ENCODE data around the gene OR2AK2. TPM values are rescaled to one million over a fixed set of nuclear protein-coding genes. Genes with fewer than 3 reads are reported as not detected.
A peak's percentile ranks its signal among the peaks of the same experiment; 100 is the strongest.
"Not testable (repeated sequence)": the region's sequence is repeated elsewhere in the genome, so short reads cannot be mapped to it uniquely, and the experiment has no call there.

OR2AK2 gene
- total RNA-seq, 1 experiment from 2014 or later = not detected

- intact Hi-C loops (cut with micrococcal nuclease; ENCODE audit: unreplicated experiment) = no loop called here
- Histone ChIP-seq H2AFZ (no peak overlapping the region), H3F3A (ENCODE audit: insufficient read depth, low read depth) (no peaks in the 10 kb centered on the region), H3K36me3 (ENCODE audit: low read depth) (no peaks in the 10 kb centered on the region), H3K9me2 (ENCODE audit: insufficient read depth) (no peaks in the 10 kb centered on the region), H3K4me2 (no peak overlapping the region), H3K4me3 (no peak overlapping the region), H4K20me1 (ENCODE audit: insufficient read depth) (no peaks in the 10 kb centered on the region), H3K79me2 (ENCODE audit: low read depth) (no peaks in the 10 kb centered on the region), H3K9me3 (ENCODE audit: insufficient read depth, low read depth) (no peaks in the 10 kb centered on the region), H3K27me3 (ENCODE audit: insufficient read depth, low read depth) (no peaks in the 10 kb centered on the region), H3K27ac (no peak overlapping the region), H3K4me1 (replicated peaks; ENCODE audit: insufficient read depth) (no peaks in the 10 kb centered on the region)
- BruUV-seq (replicated peaks) = no TSS peak
- ChIA-PET CTCF (no interaction called here), POLR2A (ENCODE audit: unreplicated experiment) (no interaction called here)
- DNase-seq = no peak
- TF ChIP-seq EZH2 (IDR thresholded peaks at IDR 0.05; ENCODE audit: low read depth) (no peak), CTCF (conservative IDR thresholded peaks at IDR 0.05) (no peak)
Measured at GRCh38 chr1:247936415-247936814, 28.6 kb upstream of the OR2AK2 start.

GRCh38 chr1:247936965-247937734, 27.9 kb upstream of the OR2AK2 start:
- CTCF ChIA-PET; H2AFZ ChIP-seq; H3K36me3 ChIP-seq (ENCODE audit: low read depth); H3K4me1 ChIP-seq (replicated peaks; ENCODE audit: insufficient read depth); H3K9me2 ChIP-seq (ENCODE audit: insufficient read depth); intact Hi-C loops (cut with micrococcal nuclease; ENCODE audit: unreplicated experiment); H3K9me3 ChIP-seq (ENCODE audit: insufficient read depth, low read depth); H3K27ac ChIP-seq; BruUV-seq (replicated peaks); H3K79me2 ChIP-seq (ENCODE audit: low read depth); H3K4me3 ChIP-seq; H3K4me2 ChIP-seq; POLR2A ChIA-PET (ENCODE audit: unreplicated experiment); H3K27me3 ChIP-seq (ENCODE audit: insufficient read depth, low read depth); H4K20me1 ChIP-seq (ENCODE audit: insufficient read depth); H3F3A ChIP-seq (ENCODE audit: insufficient read depth, low read depth): not testable (repeated sequence)
- TF ChIP-seq CTCF (conservative IDR thresholded peaks at IDR 0.05) = peak; percentile 47
- DNase-seq = peak in 1 of 2 experiments; percentile 9

GRCh38 chr1:247942624-247943023, 22.4 kb upstream of the OR2AK2 start:
- no TSS peak for BruUV-seq (replicated peaks)
- H2AFZ ChIP-seq = no peak overlapping the region

More at GRCh38 chr1:247942624-247943023, 22.4 kb upstream of the OR2AK2 start:
- Histone ChIP-seq H3K4me3 (no peak overlapping the region), H3F3A (ENCODE audit: insufficient read depth, low read depth) (no peaks in the 10 kb centered on the region), H3K36me3 (ENCODE audit: low read depth) (no peaks in the 10 kb centered on the region), H3K27ac (no peak overlapping the region), H3K4me1 (replicated peaks; ENCODE audit: insufficient read depth) (no peaks in the 10 kb centered on the region), H3K9me2 (ENCODE audit: insufficient read depth) (no peaks in the 10 kb centered on the region), H3K4me2 (no peak overlapping the region), H4K20me1 (ENCODE audit: insufficient read depth) (no peaks in the 10 kb centered on the region), H3K79me2 (ENCODE audit: low read depth) (no peaks in the 10 kb centered on the region), H3K9me3 (ENCODE audit: insufficient read depth, low read depth) (no peaks in the 10 kb centered on the region), H3K27me3 (ENCODE audit: insufficient read depth, low read depth) (no peaks in the 10 kb centered on the region)
- ChIA-PET CTCF (no interaction called here), POLR2A (ENCODE audit: unreplicated experiment) (no interaction called here)
- intact Hi-C loops (cut with micrococcal nuclease; ENCODE audit: unreplicated experiment) = no loop called here
- no peak for DNase-seq
- TF ChIP-seq EZH2 (IDR thresholded peaks at IDR 0.05; ENCODE audit: low read depth) (no peak), CTCF (conservative IDR thresholded peaks at IDR 0.05) (no peak)
